KMS-11 (cell line): ENCODE results near the gene PPAT.

Experiments used
- H2AFZ ChIP-seq: fragments of 200-600 bp; sonication (generic); 2 replicates; pipeline ENCODE4 v1.6.1; 2016; ENCODE audit warnings: antibody characterized with exemption, mixed run types, low read depth
- H3K27ac ChIP-seq: fragments of 200-600 bp; sonication (generic); 2 replicates; pipeline ENCODE4 v1.6.1; 2016; ENCODE audit warnings: mild to moderate bottlenecking, mixed run types
- H3K27me3 ChIP-seq: fragments of 200-600 bp; sonication (generic); 2 replicates; pipeline ENCODE4 v1.6.1; 2017; ENCODE audit warnings: mild to moderate bottlenecking, low read depth, mixed run types, moderate library complexity; ENCODE audit not compliant: insufficient read depth
- H3K36me3 ChIP-seq: fragments of 200-600 bp; sonication (generic); 2 replicates; pipeline ENCODE4 v1.6.1; 2017; ENCODE audit warnings: mild to moderate bottlenecking, mixed run types; ENCODE audit not compliant: insufficient read depth
- H3K4me1 ChIP-seq: fragments of 200-600 bp; sonication (generic); 2 replicates; pipeline ENCODE4 v1.6.1; 2016; ENCODE audit warnings: mild to moderate bottlenecking, low read depth, mixed run types; ENCODE audit not compliant: poor library complexity, severe bottlenecking
- H3K4me2 ChIP-seq: fragments of 200-600 bp; sonication (generic); 2 replicates; pipeline ENCODE4 v1.7.0; 2016; ENCODE audit warnings: mild to moderate bottlenecking, mixed run types
- H3K4me3 ChIP-seq: fragments of 200-600 bp; sonication (generic); IDR thresholded peaks from 2 replicates; pipeline ENCODE4 v1.6.1; 2017; ENCODE audit warnings: low read depth, low read length, mixed read lengths; ENCODE audit not compliant: insufficient read depth
- H3K79me2 ChIP-seq: fragments of 200-600 bp; sonication (generic); 2 replicates; pipeline ENCODE4 v1.6.1; 2016; ENCODE audit warnings: low read depth, mixed run types; ENCODE audit not compliant: insufficient read depth
- H3K9ac ChIP-seq: fragments of 200-600 bp; sonication (generic); 2 replicates; pipeline ENCODE4 v1.6.1; 2016; ENCODE audit warnings: mild to moderate bottlenecking, mixed run types
- H4K20me1 ChIP-seq: fragments of 200-600 bp; sonication (generic); 2 replicates; pipeline ENCODE4 v1.6.1; 2016; ENCODE audit warnings: mild to moderate bottlenecking, mixed run types; ENCODE audit not compliant: insufficient read depth
- TF ChIP-seq, protein P1 (sequence below): fragments of 200-600 bp; sonication (generic); conservative IDR thresholded peaks from 2 replicates; pipeline ENCODE4 v1.6.1; 2017; ENCODE audit warnings: low read depth, mild to moderate bottlenecking, antibody characterized with exemption, low read length, moderate library complexity, mixed read lengths

Gene PPAT

DNA sequence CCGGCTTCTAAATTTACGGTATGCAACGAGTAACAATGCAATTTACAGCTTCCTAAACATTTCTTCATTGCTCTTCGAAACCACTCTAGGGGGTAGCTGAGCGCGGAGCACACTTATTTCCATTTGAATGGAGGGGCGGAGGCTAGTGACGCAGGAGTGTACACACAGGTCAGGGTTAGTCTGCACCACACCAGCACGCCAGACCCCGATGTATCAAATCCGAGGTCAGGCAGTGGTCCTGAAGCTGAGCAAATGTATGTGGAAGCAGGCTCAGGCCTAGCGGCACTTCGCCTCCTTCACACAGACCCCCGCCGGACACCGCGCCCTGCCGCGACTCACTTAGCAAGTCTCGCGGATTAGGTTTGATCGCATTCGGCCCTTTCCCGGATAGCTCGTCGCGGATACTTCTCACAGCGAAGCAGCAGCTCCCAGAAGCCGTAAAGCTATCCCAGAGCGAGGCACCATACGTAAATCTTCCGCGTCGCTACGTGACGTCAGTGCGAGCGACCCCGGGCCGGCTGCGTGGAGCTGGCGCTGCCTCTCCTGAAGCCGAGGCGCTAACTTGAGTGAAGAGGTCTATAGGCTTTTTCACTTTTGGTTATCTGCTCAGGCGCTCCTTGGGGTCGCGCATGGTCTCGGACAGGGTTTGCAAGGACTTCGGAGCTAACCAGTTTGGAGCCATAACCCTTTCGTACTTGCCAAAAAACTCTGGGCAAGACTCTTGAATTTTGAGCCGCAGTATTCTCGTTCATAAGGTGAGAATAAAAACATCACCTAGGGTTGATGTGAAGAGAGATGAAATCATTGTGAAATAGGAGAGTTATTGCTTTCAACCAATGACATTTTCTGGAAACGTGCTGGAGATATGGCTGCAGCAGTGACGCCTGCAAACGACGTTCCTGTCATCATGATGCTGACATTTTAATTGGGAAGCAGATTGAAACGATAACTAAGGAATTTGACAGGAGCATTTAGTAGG is 48.1 kb downstream of the PPAT start, which contains the start of gene AASDH:
Gene AASDH, minus strand, starts transcription at position 469 of the 979 bp plus-strand sequence. CDS start 3,192 bp downstream, outside the sequence.
- Histone ChIP-seq H3K4me1 (peaks cover 41% of the 10 kb centered on the region), H4K20me1 (no peaks in the 10 kb centered on the region), H3K79me2 (peaks cover 17% of the 10 kb centered on the region; the same call in 1 of the 2 replicates), H2AFZ (peak within 1 kb of the TSS; percentile 93), H3K36me3 (no peaks in the 10 kb centered on the region), H3K4me2 (peak within 1 kb of the TSS; percentile 90), H3K4me3 (peak within 1 kb of the TSS; percentile 75), H3K27ac (peak within 1 kb of the TSS; percentile 95), H3K9ac (peak within 1 kb of the TSS; percentile 92), H3K27me3 (no peaks in the 10 kb centered on the region)
- TF ChIP-seq, protein P1, sequence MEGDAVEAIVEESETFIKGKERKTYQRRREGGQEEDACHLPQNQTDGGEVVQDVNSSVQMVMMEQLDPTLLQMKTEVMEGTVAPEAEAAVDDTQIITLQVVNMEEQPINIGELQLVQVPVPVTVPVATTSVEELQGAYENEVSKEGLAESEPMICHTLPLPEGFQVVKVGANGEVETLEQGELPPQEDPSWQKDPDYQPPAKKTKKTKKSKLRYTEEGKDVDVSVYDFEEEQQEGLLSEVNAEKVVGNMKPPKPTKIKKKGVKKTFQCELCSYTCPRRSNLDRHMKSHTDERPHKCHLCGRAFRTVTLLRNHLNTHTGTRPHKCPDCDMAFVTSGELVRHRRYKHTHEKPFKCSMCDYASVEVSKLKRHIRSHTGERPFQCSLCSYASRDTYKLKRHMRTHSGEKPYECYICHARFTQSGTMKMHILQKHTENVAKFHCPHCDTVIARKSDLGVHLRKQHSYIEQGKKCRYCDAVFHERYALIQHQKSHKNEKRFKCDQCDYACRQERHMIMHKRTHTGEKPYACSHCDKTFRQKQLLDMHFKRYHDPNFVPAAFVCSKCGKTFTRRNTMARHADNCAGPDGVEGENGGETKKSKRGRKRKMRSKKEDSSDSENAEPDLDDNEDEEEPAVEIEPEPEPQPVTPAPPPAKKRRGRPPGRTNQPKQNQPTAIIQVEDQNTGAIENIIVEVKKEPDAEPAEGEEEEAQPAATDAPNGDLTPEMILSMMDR = no peak

DNA sequence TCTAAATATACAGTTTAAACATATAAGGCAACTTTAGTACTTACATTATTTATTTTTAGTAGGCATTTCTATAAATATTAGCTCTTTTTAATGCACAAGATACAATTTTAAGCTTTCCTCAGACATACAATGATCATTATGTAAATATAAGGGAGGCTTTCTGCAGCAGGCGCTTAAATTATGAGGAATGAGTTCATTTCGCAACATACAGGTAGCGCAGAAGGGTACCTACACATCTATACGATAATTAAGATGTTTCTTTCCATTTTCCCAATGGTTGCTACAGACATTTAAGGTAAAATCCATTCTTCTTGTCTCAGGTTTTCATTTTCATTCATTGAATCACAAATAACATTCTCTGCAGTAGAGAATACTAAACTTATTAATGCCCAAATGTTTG is 49.3 kb downstream of the PPAT start:
- Histone ChIP-seq H3K4me1 (peaks cover 32% of the 10 kb centered on the region), H2AFZ (peak overlapping the region; percentile 17; the same call in 1 of the 2 replicates), H4K20me1 (no peaks in the 10 kb centered on the region), H3K9ac (no peak overlapping the region; the same call in 1 of the 2 replicates), H3K27me3 (no peaks in the 10 kb centered on the region), H3K4me2 (peak overlapping the region; percentile 90), H3K27ac (peak overlapping the region; percentile 95; the same call in 1 of the 2 replicates), H3K79me2 (peaks cover 17% of the 10 kb centered on the region; the same call in 1 of the 2 replicates), H3K4me3 (no peak overlapping the region), H3K36me3 (no peaks in the 10 kb centered on the region)
- TF ChIP-seq, protein P1 = no peak

DNA sequence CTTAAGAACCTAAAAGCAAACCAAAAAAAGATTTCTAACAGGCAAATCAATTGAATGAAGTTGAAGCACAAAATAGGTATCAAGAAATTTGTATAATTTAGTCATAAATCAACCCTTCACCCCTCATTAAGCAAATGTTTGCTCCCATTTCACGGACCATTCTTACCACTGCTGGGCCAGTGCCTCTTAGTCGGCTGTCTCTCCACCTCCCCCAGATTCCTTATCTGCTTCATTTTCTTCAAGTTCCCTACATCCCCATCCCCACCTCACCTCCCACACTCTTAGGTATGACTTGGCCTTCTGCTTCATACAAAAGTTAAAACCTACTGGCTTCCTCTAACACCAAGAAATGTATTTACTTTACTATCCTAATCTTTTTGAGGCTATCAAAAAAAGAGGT is 60.0 kb downstream of the PPAT start:
- TF ChIP-seq, protein P1 = no peak
- H4K20me1 ChIP-seq = no peaks in the 10 kb centered on the region
- H3K36me3 ChIP-seq = no peaks in the 10 kb centered on the region
- no peak overlapping the region for H2AFZ ChIP-seq
- no peak overlapping the region for H3K9ac ChIP-seq
- no peak overlapping the region for H3K4me2 ChIP-seq
- no peak overlapping the region for H3K27ac ChIP-seq
- H3K4me3 ChIP-seq = no peak overlapping the region
- no peaks in the 10 kb centered on the region for H3K27me3 ChIP-seq
- no peaks in the 10 kb centered on the region for H3K79me2 ChIP-seq
- no peaks in the 10 kb centered on the region for H3K4me1 ChIP-seq

DNA sequence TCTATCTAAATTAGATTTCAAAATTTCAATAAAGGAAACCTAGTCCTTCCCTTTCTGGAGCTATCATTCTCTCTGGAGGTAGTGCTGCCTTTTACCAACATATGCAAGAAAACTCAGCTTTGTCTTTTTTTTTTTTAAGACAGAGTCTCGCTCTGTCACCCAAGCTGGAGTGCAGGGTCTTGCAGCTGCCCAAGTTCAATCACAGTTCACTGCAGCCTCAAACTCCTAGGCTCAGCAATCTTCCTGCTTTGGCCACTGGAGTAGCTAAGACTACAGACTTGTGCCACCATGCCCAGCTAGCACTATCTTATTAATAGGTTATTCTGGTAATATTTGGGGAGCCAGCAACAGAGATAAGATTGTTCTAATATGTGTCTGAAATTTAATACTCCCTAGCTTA is 60.5 kb downstream of the PPAT start:
- Histone ChIP-seq H2AFZ (no peak overlapping the region), H3K27me3 (no peaks in the 10 kb centered on the region), H3K79me2 (no peaks in the 10 kb centered on the region), H3K4me1 (no peaks in the 10 kb centered on the region), H3K36me3 (no peaks in the 10 kb centered on the region), H3K4me2 (no peak overlapping the region), H3K9ac (no peak overlapping the region), H4K20me1 (no peaks in the 10 kb centered on the region), H3K4me3 (no peak overlapping the region), H3K27ac (no peak overlapping the region)
- TF ChIP-seq, protein P1 = no peak
